Epithelial cell of esophagus (primary cell): ENCODE data around the gene AKAP13.
A peak's percentile ranks its signal among the peaks of the same experiment; 100 is the strongest.

ENCODE experiments used
- DNase-seq: peaks from one replicate; pipeline ENCODE4 v3.0.0; 2010; ENCODE audit warnings: low read depth
- H3K4me3 ChIP-seq: 2 replicates; pipeline ENCODE4 v1.5.1; 2011; ENCODE audit warnings: mild to moderate bottlenecking, low read length, control low read depth
- CTCF ChIP-seq: IDR thresholded peaks from 2 replicates; pipeline ENCODE4 v1.5.1; 2011; ENCODE audit warnings: low read depth, mild to moderate bottlenecking, low read length, control low read depth, inconsistent platforms; ENCODE audit not compliant: insufficient read depth; ENCODE audit errors: missing control alignments

AKAP13 gene

GRCh38 chr15:85767785-85768529 is 387.6 kb downstream of the AKAP13 start:
- no peak for DNase-seq
- TF ChIP-seq CTCF, result no peak

GRCh38 chr15:85768595-85769168 is 388.3 kb downstream of the AKAP13 start:
- DNase-seq, result no peak
- no peak overlapping the region for H3K4me3 ChIP-seq
- no peak for TF ChIP-seq CTCF

More at GRCh38 chr15:85767785-85768529, 387.6 kb downstream of the AKAP13 start:
- no peak overlapping the region for H3K4me3 ChIP-seq

- TF ChIP-seq CTCF, result no peak
- H3K4me3 ChIP-seq, result no peak overlapping the region
- no peak for DNase-seq
These were observed 388.9 kb downstream of the AKAP13 start for GRCh38 chr15:85769182-85769900.

- no peak overlapping the region for H3K4me3 ChIP-seq
- TF ChIP-seq CTCF, result no peak
- peak; percentile 55 for DNase-seq
These were observed 390.0 kb downstream of the AKAP13 start for GRCh38 chr15:85770096-85771041.

- no peak overlapping the region for H3K4me3 ChIP-seq
These were observed 390.9 kb downstream of the AKAP13 start for GRCh38 chr15:85771271-85771670.

More at GRCh38 chr15:85771271-85771670, 390.9 kb downstream of the AKAP13 start:
- no peak for TF ChIP-seq CTCF
- DNase-seq, result no peak
